ENCODE measurements around the gene TENM4. TPM values are rescaled to one million over a fixed set of nuclear protein-coding genes. Genes with fewer than 3 reads are reported as not detected.
A peak's percentile ranks its signal among the peaks of the same experiment; 100 is the strongest.

TENM4 gene
- total RNA-seq, 2 experiments from 2014 or later = not detected

DNA sequence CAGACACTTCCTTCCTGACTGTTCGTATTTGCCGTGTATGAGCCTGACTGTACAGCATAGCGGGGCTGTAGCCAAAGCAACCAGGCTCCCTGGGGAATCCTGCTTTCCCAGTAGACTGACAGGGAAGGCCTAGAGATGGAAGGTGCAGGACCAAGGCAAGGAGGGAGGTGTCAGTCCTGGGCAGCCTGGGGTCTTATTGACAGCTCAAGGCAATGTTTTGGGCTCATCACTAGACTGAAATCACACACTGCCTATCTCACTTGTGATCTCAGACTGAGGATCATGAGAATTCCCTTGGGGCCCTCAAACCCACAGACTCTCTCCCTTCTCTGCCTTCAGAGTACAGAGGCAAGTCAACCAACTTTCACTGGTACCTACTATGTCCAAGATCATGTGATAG, 519.3 kb downstream of the TENM4 start:
- H3K36me3 Mint-ChIP-seq = no peaks in the 10 kb centered on the region
- no peak overlapping the region for H3K27ac Mint-ChIP-seq
- H3K9me3 Mint-ChIP-seq = no peaks in the 10 kb centered on the region
- H3K4me3 Mint-ChIP-seq = no peak overlapping the region
- peaks cover 15% of the 10 kb centered on the region for H3K27me3 Mint-ChIP-seq
- no peak for DNase-seq
- no peaks in the 10 kb centered on the region for H3K4me1 Mint-ChIP-seq

DNA sequence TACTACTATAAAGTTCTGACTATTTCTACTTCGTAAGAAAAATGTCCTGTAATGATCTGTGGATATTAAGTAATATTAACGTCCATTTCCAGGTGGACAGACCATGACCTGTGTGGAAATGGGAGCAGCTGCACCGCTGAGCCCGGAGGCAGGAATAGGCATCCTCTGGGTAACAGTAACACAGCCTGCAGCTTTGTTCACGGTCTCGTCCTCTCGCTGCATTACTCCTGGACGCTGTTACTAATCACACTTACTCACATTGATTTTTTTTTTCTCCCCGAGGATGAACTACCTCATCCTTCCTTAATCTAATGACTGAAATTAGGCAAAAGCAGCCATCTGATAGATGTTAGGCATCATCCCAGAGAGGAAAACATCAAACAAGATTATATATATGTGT, 520.5 kb downstream of the TENM4 start:
- Mint-ChIP-seq H3K4me3 (no peak overlapping the region), H3K27me3 (peaks cover 12% of the 10 kb centered on the region), H3K27ac (no peak overlapping the region), H3K36me3 (no peaks in the 10 kb centered on the region), H3K9me3 (no peaks in the 10 kb centered on the region), H3K4me1 (no peaks in the 10 kb centered on the region)
- DNase-seq = no peak

DNA sequence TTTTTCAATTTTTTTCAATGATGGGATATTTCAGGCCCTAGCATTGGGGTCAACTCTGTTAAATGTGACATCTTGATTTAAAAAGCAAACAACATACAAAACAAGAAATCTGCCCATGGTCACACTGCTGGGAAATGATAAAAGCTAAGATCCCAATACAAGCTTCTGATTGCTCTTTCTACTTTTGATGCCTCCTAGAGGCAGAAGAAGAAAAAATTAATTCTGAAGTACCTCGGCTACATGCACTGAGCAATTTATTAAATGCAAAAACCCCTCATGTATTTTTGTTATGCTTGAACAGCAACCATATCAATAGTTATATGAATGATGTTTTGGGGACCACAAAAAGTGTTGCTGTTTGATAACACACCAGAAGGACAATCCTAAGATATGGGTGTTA, 524.1 kb downstream of the TENM4 start:
- no peak overlapping the region for H3K27ac Mint-ChIP-seq
- no peaks in the 10 kb centered on the region for H3K4me1 Mint-ChIP-seq
- H3K4me3 Mint-ChIP-seq = no peak overlapping the region
- peaks cover 10% of the 10 kb centered on the region for H3K27me3 Mint-ChIP-seq
- H3K9me3 Mint-ChIP-seq = no peaks in the 10 kb centered on the region
- no peak for DNase-seq
- no peaks in the 10 kb centered on the region for H3K36me3 Mint-ChIP-seq

DNA sequence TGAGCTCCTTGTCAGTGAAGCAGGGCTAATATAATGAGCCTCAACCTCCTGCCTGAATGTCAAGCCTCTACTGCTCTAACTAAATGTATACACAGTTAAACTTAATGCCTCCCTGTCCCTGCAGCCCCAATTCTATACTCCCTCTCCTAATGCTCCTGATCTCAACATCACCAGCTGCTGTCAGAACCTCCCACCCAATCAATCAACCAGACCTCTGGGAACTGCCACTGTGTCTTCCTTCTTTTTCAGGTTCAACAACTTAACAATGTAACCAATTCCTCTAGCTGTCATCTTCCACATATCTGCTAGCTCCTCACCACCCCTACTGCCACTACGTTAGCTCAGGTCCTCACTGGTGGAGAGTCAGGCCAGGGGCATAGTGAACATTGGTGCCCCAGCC, 526.3 kb downstream of the TENM4 start:
- no peak overlapping the region for H3K4me3 Mint-ChIP-seq
- no peaks in the 10 kb centered on the region for H3K9me3 Mint-ChIP-seq
- H3K27me3 Mint-ChIP-seq = peaks cover 10% of the 10 kb centered on the region
- H3K4me1 Mint-ChIP-seq = no peaks in the 10 kb centered on the region
- no peak for DNase-seq
- H3K27ac Mint-ChIP-seq = peak overlapping the region; percentile 7
- H3K36me3 Mint-ChIP-seq = no peaks in the 10 kb centered on the region

DNA sequence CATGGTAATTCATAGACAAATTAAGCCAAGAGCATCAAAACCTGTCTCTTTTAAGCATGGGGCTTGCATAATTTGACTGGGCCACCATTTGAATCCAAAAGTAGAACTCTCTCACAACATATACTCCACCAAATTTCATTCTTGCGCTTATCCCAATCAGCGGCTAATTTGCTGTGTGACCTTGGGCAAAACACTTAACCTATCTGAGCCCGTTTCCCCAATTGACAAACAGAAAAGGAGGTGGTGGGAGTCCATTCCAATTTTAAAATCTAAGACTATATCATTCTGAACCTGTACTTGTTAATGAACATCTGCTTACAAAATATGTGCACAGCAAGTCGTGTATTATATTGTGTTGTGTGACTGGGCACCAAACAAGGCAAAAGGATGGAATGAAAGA, 528.1 kb downstream of the TENM4 start:
- no peak overlapping the region for H3K4me3 Mint-ChIP-seq
- H3K4me1 Mint-ChIP-seq = no peaks in the 10 kb centered on the region
- DNase-seq = no peak
- no peak overlapping the region for H3K27ac Mint-ChIP-seq
- H3K27me3 Mint-ChIP-seq = peaks cover 16% of the 10 kb centered on the region
- H3K9me3 Mint-ChIP-seq = no peaks in the 10 kb centered on the region
- H3K36me3 Mint-ChIP-seq = no peaks in the 10 kb centered on the region

DNA sequence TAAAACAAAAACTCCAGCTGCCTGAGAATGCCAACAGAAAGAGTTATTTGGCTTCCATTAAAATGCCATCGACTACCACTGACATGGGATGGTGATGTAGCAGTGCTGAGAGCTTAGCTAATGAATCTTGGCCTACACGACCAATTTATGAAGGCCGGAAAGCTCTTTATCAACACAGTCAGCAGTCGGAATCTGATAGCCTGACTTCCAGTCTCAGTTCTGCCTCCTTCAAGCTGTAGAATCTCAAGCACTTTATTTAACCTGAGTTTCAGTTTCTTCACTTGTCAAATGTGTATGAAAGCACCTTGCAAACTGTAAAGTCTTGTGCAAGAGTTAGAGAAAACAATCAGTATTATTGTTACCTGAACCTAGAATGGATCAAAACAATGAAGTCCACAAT, 530.5 kb downstream of the TENM4 start:
- Mint-ChIP-seq H3K9me3 (no peaks in the 10 kb centered on the region), H3K27ac (no peak overlapping the region), H3K36me3 (no peaks in the 10 kb centered on the region), H3K4me3 (no peak overlapping the region), H3K4me1 (no peaks in the 10 kb centered on the region), H3K27me3 (peaks cover 15% of the 10 kb centered on the region)
- no peak for DNase-seq

DNA sequence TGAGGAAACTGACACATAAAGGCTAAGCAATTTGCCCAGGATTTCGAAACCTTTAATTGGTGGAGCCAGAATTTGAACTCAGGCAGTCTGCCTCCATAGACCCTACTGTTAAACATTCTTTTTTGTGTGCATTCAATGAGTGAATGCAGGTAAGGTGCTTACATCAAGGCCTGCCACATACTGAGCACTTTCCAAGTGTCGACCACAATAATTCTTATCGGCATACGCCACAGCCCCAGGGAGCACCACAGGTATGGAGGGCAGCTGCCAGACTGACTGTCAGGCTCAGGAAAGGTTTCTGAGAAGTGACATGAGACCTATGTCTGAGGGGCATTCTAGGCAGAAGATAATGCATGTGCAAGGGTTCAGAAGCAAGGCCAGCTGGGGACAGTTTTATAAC, 531.4 kb downstream of the TENM4 start:
- Mint-ChIP-seq H3K4me3 (no peak overlapping the region), H3K27me3 (peaks cover 13% of the 10 kb centered on the region), H3K36me3 (no peaks in the 10 kb centered on the region), H3K27ac (no peak overlapping the region), H3K9me3 (no peaks in the 10 kb centered on the region), H3K4me1 (no peaks in the 10 kb centered on the region)
- no peak for DNase-seq

DNA sequence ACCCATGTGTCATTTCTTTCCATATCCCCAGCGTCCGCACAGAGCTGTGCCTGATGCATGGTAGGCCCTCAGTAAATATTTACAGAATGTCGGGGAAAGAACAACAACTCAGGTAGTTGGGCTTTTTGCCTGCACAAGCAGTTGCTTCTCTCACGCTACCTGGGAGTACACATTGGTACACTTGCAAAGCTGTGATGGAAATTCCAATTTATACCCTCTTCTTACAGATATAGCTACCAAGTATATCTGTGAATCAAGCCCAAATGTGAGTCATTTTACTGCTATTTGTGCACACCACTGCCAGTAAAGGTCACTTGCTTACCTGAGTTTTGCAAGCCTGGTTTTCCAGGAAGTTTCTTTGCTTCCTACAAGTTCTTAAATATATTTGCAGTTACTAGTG, 533.2 kb downstream of the TENM4 start:
- DNase-seq = no peak
- Mint-ChIP-seq H3K4me3 (no peak overlapping the region), H3K27me3 (peaks cover 7% of the 10 kb centered on the region), H3K9me3 (no peaks in the 10 kb centered on the region), H3K4me1 (no peaks in the 10 kb centered on the region), H3K36me3 (no peaks in the 10 kb centered on the region), H3K27ac (no peak overlapping the region)

DNA sequence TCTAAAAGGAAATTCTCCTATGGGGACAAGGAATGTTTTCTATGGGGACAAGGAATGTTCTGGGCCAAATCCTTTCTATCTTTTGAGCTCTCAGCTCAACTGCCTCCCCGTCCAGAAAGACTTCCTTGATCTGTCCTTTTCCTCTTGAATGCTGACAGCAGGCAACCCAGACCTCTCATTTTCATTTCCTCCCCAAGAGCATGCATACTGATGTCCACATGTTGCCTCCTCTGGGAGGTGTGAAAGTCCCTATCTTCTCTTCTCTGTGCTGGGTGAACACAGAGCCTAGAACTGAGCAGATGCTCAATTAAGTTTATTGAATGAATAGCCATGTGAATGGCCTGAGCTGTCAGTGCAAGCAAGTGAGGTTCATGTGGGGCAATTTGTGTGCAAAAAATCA, 534.3 kb downstream of the TENM4 start:
- H3K27ac Mint-ChIP-seq = no peak overlapping the region
- no peak for DNase-seq
- no peaks in the 10 kb centered on the region for H3K36me3 Mint-ChIP-seq
- no peaks in the 10 kb centered on the region for H3K9me3 Mint-ChIP-seq
- H3K4me1 Mint-ChIP-seq = no peaks in the 10 kb centered on the region
- peaks cover 14% of the 10 kb centered on the region for H3K27me3 Mint-ChIP-seq
- no peak overlapping the region for H3K4me3 Mint-ChIP-seq

DNA sequence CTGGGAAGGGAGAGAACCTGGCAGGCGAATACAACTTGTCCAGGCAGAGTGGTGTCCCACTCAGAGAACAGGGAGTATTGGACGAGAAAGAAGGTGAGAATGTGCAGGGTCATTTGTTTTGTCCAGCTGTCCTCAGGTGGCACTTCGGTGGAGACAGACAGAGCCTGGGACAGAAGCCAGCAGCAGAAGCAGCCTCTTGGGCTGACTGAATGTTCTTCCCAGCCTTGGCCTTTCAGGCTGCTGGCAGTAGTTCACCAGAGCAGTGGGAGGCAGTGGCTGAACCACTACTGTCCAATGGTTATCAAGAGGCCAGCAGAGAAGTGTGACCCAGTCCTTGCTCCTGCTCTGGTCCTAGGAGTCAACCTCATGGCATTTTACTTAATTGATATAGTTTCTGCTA, 535.1 kb downstream of the TENM4 start:
- Mint-ChIP-seq H3K36me3 (no peaks in the 10 kb centered on the region), H3K27ac (no peak overlapping the region), H3K4me3 (no peak overlapping the region), H3K4me1 (no peaks in the 10 kb centered on the region), H3K27me3 (peaks cover 20% of the 10 kb centered on the region), H3K9me3 (no peaks in the 10 kb centered on the region)
- no peak for DNase-seq

DNA sequence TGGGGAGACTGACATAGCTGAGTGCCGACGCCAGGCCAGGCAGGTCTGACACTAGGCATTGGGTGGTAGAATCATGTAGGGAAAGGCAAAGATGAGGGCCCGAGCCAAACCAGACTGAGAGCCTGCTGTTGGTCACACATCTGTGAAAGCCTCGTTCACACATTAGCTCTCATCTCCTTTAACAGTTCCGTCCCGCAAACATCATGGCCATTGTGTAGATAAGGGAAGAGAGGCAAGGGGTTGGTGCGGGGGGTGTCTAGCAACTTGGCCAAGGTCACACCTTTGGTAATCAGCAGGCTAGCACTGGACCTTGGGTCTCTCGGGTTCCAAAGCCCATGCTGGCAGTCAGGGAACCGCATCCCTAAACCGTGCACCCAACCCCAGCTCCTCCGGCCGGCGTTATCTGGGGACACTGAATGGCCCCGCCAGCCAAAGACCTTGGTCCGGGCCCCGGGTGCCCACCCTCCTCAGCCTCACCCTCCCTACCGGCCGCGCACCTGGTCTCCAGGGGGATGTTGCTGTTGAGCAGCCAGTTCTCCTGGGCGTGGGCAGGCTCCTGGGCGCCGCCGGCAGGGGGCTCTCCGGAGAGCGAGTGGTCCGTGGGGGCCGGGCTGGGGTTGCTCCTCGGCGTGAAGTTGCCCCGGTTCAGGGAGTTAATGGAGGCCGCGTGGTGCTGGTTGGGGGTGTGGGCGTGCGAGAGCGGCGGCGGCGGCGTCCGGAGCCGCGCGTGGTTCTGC, 537.9 kb downstream of the TENM4 start:
- no peak overlapping the region for H3K27ac Mint-ChIP-seq
- no peaks in the 10 kb centered on the region for H3K9me3 Mint-ChIP-seq
- no peaks in the 10 kb centered on the region for H3K36me3 Mint-ChIP-seq
- no peaks in the 10 kb centered on the region for H3K4me1 Mint-ChIP-seq
- no peak for DNase-seq
- peaks cover 21% of the 10 kb centered on the region for H3K27me3 Mint-ChIP-seq
- H3K4me3 Mint-ChIP-seq = no peak overlapping the region

DNA sequence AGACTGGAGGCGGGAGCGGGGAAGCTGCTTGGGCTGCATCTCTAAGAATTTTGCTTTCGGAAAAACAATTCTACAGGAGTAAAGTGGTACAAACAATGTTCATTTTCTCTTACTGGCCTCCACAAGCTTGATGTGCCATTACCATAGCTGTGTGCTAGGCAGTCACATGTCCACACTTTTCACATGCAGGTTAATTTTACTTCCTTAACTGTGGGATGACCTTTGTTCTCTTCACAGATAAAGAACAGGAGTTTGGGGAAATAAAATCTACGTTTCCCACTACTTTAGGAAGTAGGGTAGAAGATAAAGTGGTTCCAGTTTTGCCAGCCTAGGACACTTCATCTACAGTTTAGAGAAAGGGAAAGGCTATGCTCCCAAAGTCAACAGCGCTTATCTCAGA, 539.0 kb downstream of the TENM4 start:
- no peaks in the 10 kb centered on the region for H3K9me3 Mint-ChIP-seq
- no peak overlapping the region for H3K27ac Mint-ChIP-seq
- no peak for DNase-seq
- no peak overlapping the region for H3K4me3 Mint-ChIP-seq
- H3K36me3 Mint-ChIP-seq = no peaks in the 10 kb centered on the region
- no peaks in the 10 kb centered on the region for H3K4me1 Mint-ChIP-seq
- peaks cover 19% of the 10 kb centered on the region for H3K27me3 Mint-ChIP-seq

DNA sequence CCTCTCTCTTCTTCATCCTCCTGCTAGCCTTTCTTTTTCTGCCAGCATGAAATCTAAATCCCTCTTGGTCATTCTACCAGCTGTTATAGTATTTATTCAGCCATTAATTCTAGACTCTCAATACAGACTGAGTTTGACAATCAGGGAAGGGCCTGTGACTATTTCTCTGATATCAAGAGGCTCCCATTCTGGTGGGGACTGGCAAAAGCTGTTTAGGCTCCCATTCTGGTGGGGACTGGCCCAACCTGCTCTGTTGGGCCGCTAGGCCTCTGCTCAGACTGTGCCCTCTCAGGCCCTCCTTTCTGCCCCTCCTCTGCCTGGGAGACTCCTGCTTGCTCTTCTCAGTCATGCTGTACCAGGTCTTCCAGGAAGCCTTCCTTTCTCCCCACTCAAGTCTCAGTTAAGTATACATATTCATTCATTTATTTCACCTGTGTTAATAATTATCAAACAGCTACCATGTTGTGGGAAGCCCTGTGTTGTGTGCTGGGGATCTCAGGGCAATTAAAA, 542.5 kb downstream of the TENM4 start:
- Mint-ChIP-seq H3K4me3 (no peak overlapping the region), H3K36me3 (no peaks in the 10 kb centered on the region), H3K4me1 (no peaks in the 10 kb centered on the region), H3K27ac (no peak overlapping the region), H3K27me3 (peaks cover 23% of the 10 kb centered on the region), H3K9me3 (no peaks in the 10 kb centered on the region)
- DNase-seq = no peak

DNA sequence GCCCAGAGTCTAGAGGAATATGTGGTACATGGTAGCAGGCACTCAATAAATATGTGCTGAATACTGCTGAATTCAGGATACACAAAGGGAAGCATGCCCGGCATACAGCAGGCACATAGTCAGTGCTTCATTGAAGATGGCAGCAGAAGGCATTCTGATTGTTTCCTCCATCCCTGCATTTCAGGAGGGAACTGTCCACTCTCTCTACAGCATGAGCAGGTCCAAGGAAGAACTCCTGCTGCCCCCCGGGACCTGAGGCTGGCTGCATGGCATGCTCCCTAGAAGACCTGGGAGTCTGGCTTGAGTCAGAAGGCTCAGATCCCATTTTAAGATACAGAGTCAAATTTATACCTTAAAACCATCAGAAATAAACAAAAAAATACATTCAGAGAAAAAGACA, 546.8 kb downstream of the TENM4 start:
- no peak overlapping the region for H3K4me3 Mint-ChIP-seq
- H3K27ac Mint-ChIP-seq = no peak overlapping the region
- no peak for DNase-seq
- no peaks in the 10 kb centered on the region for H3K9me3 Mint-ChIP-seq
- peaks cover 3% of the 10 kb centered on the region for H3K27me3 Mint-ChIP-seq
- H3K4me1 Mint-ChIP-seq = no peaks in the 10 kb centered on the region
- no peaks in the 10 kb centered on the region for H3K36me3 Mint-ChIP-seq

DNA sequence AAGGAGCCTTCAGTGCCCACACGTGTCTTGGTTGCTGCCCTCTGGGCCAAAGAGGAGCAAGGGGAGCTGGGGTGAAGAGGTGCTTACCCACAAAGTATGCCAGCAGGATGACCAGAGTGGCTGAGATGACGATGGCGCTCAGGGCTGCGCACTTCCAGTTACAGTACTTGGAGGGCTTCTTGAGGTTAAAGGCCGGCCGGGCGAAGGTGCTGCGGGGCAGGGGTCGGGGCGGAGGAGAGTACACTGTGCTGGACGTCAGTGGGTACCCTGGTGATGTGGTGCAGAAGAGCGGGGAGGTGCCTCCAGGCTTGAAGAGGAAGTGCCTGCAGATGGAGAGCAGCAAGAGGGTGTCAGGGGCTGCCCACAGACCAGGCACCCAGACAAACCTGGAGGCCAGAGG, 551.1 kb downstream of the TENM4 start:
- DNase-seq = no peak
- no peak overlapping the region for H3K27ac Mint-ChIP-seq
- H3K9me3 Mint-ChIP-seq = no peaks in the 10 kb centered on the region
- no peaks in the 10 kb centered on the region for H3K27me3 Mint-ChIP-seq
- no peak overlapping the region for H3K4me3 Mint-ChIP-seq
- no peaks in the 10 kb centered on the region for H3K4me1 Mint-ChIP-seq
- H3K36me3 Mint-ChIP-seq = no peaks in the 10 kb centered on the region

DNA sequence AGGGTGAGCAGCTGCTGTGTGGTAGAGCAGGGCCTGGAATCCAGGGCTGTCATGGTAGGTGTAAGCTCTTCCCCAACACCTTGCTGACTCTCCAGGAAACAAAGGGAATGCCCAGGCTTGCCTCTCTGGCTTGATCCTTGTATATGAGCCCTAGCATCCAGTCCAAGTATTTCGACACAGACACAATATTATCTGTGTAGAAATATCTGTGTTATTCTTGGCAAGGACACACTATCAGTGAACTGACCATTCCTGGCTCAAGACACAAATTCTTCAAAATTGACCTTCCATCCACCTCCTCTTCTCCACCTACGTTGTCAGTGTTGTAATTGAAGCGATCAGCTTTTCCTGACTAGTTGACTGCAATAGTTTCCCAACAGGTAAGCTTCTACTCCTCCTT, 554.2 kb downstream of the TENM4 start:
- no peaks in the 10 kb centered on the region for H3K4me1 Mint-ChIP-seq
- no peak overlapping the region for H3K4me3 Mint-ChIP-seq
- no peak overlapping the region for H3K27ac Mint-ChIP-seq
- H3K9me3 Mint-ChIP-seq = no peaks in the 10 kb centered on the region
- DNase-seq = no peak
- H3K27me3 Mint-ChIP-seq = peaks cover 2% of the 10 kb centered on the region
- no peaks in the 10 kb centered on the region for H3K36me3 Mint-ChIP-seq

Data from activated naive CD8-positive, alpha-beta T cell treated with anti-CD3 and anti-CD28 coated beads for 36 hours (primary cell).